ENCODE measurements around the gene FIBCD1. TPM values are rescaled to one million over a fixed set of nuclear protein-coding genes. Genes with fewer than 3 reads are reported as not detected.

The FIBCD1 gene
- total and polyA plus RNA-seq, 12 donors = 0.11 to 55.7 (median 18.3) TPM

DNA sequence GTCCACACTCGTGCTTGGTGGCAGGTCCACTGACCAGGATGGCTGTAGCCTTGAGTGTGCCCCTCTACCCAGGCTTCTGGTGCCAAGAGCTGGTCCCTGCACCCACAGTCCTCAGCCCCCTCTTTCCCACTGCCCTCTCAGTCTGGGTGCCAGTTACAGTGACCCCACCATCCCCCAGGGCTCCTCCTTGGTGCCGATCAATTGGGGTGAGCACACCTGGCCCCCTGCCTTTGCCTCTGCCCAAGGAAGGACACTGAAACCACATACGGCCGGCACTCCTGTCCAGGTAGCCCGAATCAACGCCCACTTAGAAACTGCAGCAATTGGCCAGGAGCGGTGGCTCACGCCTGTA is 24.0 kb downstream of the FIBCD1 start:
- 84 to 91% (median 89%) methylated on average over 2 to 8 of the region's 8 CpGs for WGBS, 4 donors
- no peak for TF ChIP-seq POLR2A (IDR thresholded peaks at IDR 0.05)
- TF ChIP-seq, protein P1, sequence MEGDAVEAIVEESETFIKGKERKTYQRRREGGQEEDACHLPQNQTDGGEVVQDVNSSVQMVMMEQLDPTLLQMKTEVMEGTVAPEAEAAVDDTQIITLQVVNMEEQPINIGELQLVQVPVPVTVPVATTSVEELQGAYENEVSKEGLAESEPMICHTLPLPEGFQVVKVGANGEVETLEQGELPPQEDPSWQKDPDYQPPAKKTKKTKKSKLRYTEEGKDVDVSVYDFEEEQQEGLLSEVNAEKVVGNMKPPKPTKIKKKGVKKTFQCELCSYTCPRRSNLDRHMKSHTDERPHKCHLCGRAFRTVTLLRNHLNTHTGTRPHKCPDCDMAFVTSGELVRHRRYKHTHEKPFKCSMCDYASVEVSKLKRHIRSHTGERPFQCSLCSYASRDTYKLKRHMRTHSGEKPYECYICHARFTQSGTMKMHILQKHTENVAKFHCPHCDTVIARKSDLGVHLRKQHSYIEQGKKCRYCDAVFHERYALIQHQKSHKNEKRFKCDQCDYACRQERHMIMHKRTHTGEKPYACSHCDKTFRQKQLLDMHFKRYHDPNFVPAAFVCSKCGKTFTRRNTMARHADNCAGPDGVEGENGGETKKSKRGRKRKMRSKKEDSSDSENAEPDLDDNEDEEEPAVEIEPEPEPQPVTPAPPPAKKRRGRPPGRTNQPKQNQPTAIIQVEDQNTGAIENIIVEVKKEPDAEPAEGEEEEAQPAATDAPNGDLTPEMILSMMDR (IDR thresholded peaks at IDR 0.05) = no peak
- no peaks in the 10 kb centered on the region for H3K36me3 ChIP-seq (replicated peaks in 1 of 2)
- no peaks in the 10 kb centered on the region for H3K4me1 ChIP-seq (replicated peaks in 1 of 2)
- H3K27ac ChIP-seq = no peak overlapping the region
- no peak overlapping the region for H3K4me3 ChIP-seq
- no peaks in the 10 kb centered on the region for H3K9me3 ChIP-seq (replicated peaks in 1 of 3)
- no peaks in the 10 kb centered on the region for H3K27me3 ChIP-seq
- intact Hi-C loops (cut with DNase I) = no loop called here
- no peak for DNase-seq

GRCh38 chr9:130914417-130915095 is 24.5 kb downstream of the FIBCD1 start:
- WGBS, 4 donors = 83 to 97% (median 85%) methylated on average over 9 to 24 of the region's 24 CpGs
- no peak for DNase-seq
- H3K27ac ChIP-seq = no peak overlapping the region
- no peaks in the 10 kb centered on the region for H3K4me1 ChIP-seq (replicated peaks in 1 of 2)
- H3K4me3 ChIP-seq = no peak overlapping the region
- intact Hi-C loops (cut with DNase I) = no loop called here
- H3K27me3 ChIP-seq = no peaks in the 10 kb centered on the region
- TF ChIP-seq POLR2A (IDR thresholded peaks at IDR 0.05) = no peak
- TF ChIP-seq, protein P1 (IDR thresholded peaks at IDR 0.05) = no peak
- no peaks in the 10 kb centered on the region for H3K9me3 ChIP-seq (replicated peaks in 1 of 3)
- no peaks in the 10 kb centered on the region for H3K36me3 ChIP-seq (replicated peaks in 1 of 2)

DNA sequence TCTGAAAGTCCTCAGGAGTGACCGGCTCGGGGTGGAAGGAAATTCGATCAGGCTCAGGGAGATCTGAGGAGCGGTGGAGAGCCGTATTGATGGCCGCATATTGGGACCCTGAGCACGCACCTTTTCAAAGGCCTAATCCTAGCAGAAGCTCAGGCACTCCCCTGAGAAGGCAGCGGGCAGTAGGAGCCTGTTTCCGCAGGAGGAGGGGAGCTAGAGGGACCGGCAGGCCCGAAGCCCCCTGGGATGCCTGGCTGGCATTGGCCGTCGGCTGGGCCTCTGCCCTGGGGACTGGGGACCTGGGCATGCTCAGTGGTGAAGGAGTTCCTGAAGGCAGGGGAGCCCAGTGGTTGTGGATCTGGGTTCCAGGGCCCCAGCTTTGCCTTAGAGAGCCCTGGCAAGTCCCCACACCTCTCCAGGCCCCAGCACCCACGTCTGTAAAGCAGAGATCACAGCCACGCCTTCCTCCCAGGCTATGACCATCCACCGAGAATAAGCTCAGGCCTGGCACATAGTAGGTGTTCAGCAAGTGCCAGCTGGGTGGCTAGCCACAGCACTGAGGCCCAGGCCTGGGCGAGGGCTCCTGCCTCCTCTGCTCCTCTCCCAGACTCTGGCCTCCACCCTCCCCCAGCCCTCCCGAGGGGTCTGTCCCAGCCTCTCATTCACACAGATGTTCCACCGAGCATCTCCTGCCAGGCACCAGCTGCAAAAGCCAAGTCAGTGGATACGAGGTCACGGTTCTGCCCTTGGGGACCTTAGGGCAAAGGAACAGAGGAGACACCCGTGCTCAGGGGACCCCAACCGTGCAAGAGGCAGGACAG is 25.2 kb downstream of the FIBCD1 start:
- Histone ChIP-seq H3K4me1 (replicated peaks in 1 of 2) (no peaks in the 10 kb centered on the region), H3K4me3 (no peak overlapping the region)

More for the DNA sequence above, 25.2 kb downstream of the FIBCD1 start:
- intact Hi-C loops (cut with DNase I) = no loop called here
- Histone ChIP-seq H3K27ac (no peak overlapping the region), H3K36me3 (replicated peaks in 1 of 2) (no peaks in the 10 kb centered on the region), H3K27me3 (no peaks in the 10 kb centered on the region), H3K9me3 (replicated peaks in 1 of 3) (no peaks in the 10 kb centered on the region)
- DNase-seq = no peak
- no peak for TF ChIP-seq POLR2A (IDR thresholded peaks at IDR 0.05)
- TF ChIP-seq, protein P1 (IDR thresholded peaks at IDR 0.05) = no peak
- WGBS, 4 donors = 71 to 82% (median 79%) methylated on average over 8 to 23 of the region's 23 CpGs
